Fibroblast of skin of right quadriceps (primary cell): ENCODE results near the gene CTNNA2.
A peak's percentile ranks its signal among the peaks of the same experiment; 100 is the strongest.

Experiments used
- DNase-seq: peaks from one replicate; pipeline ENCODE4 v3.0.0-alpha.2; 2013

CTNNA2 gene

DNA sequence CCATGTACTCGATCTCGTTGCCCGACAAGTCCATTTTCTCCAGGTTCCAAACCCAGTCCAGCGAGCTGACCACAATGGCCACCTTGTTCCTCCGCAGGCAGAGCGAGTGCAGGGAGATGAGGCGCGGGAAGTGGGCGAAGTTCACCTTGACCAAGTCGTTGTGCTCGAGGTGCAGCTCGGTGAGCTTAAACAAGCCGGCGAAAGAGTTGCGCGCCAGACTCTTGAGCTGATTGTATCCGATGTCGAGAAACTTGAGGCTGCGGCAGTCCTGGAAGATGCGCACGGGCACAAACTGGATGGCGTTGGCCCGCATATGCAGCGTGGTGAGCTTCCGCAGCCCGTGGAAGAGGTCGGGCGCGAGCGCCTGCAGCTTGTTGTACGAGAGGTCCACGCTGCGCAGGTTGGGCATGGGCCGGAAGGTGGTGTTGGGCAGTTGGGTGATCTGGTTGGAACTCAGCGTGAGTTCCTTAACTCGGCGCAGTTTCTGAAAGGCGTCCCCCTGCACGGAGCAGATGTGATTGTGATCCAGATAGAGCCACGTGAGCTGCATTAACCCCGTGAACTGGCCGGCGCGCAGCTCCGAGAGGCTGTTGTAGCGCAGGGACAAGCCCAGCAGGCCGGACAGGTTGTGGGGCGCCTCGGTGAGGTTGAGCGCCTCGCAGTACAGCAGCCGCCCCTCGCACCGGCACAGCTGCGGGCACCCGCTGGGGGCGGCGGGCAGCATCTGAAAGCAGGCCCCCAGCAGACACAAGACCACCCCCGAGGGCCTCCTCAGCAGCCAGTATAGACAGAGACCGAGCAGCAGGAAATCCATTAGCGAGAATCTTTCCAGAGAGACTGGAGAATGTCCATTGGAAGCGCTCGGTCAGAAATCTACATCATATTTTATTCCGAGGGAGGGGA, 790.4 kb downstream of the CTNNA2 start:
- DNase-seq = peak; percentile 2

DNA sequence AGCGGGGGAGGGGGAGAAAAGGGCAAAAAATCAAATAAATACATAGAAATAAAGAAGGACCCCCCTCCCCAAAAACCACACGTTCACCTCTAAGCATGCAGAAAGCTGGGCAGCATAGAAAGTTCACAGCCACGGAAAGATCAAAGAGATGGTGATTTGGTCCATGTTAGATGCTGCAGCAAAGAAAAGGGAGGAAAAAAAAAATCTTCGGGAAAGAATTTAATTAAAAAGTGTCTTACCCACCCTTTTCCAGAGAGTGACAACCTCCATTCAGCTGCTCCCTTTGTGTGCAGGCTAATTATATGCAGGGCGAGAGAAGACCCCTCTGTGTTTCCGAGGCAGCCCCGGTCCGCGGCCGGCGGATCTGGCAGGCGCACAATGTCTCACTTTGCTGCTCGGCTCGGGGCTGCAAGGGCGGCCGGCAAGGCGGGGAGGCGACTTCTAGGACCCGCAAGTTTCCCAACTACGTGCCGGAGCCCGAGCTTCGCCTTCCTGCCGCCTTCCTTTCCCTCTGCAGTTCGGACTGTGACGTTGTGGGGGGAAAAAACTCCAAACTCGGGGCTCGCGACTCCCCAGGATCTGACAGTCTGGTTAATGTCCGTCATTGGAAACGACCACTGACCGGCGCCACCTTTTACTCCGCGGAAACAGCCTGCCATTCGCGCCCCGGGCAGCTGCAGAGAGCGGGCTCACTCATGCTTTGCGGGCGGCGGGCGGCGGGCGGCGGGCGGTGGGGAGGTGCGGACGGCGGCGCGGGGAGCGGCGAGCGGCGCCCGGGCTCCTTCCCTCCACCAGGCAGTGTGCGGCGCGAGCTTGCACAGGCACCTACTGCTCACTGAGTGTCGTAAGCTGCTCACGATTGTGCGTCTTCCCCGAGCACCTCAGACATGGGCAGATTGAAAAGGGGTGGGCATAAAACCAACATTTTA, 791.3 kb downstream of the CTNNA2 start, which contains the start of gene LRRTM1:
Gene LRRTM1, minus strand, starts transcription at position 844 of the 929 bp plus-strand sequence. CDS start 933 bp downstream, outside the sequence.
- DNase-seq = peak; percentile 3

DNA sequence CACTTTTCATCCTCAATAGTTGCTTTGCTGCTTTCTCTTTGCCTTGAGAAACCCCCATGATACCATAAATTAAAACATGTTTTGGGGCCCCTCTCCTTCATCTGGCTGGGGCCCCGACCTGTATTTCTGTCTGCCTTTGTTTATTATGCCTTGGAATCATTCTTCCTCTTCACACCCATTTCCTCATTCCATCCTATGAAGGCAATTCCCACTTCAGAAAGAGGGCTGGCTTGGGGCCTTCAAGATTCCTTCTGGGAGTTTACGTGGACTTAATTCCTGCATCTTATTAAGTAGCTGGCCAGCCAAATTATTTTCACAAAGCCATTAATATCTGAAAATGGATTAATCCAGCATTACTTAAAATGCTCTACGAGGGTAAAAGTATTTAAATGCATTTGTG, 798.5 kb downstream of the CTNNA2 start:
- DNase-seq = no peak

DNA sequence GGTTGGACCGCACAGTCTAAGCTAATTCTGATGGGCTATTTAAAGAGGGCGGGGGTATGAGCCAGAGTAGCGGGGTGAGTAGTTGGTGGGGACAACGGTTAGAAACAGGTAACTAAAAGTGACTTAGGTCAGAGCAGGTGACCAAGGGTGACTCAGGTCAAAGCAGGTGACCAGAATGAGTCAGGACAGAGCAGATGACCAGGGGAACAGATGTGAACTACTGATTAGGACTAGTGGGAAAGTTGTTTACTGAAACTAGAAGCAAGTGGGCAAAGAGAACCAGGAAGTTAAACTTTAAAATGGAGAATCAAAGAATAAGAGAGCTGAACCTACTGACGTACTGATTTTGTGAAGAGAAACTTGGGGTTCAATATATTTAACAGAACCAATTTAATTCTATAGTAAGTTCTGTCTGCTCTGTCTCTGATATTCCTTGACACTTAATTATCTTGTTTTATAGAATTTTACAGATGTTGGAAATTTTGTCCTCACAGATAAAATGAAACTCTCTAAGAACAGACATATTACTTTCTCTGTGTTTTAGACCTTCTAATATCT, 799.5 kb downstream of the CTNNA2 start:
- DNase-seq = no peak

DNA sequence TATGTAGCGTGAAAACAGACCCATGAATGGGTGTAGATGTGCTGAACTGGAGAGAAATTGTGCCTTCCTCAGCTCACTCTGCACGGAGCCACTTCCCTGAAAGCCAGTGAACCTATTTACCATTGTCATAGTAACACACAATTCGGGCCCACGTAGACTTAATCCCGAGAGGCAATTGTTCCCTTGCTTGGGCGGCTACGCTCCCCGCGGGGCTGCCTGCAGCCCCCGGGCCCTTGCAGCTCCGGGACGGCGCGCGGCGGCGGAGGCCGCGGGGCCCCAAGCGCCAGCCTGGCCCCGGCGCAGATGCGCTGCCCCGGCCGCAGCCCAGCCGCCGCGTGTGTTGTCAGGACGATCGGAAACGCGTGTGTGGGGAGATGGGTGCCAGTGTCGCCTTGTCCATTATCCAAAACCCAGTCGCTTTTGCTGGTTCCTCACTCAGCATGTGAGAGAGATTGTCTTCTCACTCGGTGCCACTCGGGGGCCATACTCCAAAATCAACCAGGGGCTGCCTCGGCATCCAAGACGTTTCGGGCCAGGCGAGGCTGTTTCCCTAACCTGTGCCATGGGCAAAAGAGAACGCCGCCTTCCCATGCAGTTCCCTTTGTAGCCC, 809.6 kb downstream of the CTNNA2 start:
- no peak for DNase-seq

DNA sequence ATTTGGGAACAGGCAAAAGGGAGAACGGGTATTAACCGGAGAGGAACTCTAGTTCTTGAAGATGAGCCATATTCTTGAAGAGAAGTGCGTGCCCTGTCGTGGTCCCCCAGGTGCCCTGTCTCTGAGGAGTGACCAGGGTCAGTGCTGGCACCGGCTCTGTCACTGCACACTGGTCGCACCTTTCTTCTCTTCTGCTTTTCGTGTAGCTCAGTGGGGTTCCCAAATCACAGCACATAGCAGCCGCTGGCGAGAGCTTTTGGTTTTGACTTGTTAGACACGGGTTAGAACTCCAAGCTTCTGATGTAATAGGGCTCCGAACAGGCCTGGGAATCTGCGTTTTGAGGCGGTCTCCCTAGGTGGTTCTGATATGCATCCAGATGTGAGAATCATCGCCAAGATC, 810.1 kb downstream of the CTNNA2 start:
- no peak for DNase-seq

DNA sequence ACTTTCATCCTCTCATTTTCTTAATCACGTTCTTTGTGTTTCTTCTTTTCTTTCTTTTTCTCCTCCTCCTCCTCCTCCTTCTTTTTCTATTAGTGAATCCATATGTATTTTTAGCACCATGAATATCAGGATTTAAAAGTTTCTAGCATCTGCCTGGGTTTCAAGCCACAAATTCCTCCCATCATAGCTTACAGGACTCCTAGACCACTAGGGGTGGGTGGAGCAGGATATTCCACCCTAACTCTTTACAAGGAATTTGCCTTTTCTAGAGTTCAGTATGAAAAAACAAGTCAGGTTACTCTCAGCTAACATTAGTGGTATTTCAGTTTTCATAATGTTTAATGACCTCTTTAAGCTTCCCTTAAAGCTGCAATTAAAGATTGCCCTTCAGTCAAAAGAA, 810.8 kb downstream of the CTNNA2 start:
- peak; percentile 26 for DNase-seq

DNA sequence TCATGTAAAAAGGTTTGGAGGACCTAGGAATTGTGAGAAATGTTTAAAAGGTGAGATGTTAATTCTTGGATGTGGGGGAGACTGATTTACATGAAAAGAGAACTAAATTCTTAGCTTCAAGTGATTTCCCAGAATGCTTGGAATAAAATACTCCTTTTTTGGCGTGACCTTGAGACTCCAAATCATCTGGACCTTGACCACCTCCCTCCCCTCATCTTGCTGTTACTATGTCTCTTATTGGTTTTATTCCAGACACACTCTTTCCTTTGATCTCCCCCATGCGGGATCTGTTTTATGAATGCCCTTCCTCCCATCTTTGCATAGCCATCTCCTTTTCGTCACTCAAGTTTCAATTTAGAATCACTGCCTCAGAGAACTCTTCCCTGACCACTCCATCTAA, 811.7 kb downstream of the CTNNA2 start:
- no peak for DNase-seq

DNA sequence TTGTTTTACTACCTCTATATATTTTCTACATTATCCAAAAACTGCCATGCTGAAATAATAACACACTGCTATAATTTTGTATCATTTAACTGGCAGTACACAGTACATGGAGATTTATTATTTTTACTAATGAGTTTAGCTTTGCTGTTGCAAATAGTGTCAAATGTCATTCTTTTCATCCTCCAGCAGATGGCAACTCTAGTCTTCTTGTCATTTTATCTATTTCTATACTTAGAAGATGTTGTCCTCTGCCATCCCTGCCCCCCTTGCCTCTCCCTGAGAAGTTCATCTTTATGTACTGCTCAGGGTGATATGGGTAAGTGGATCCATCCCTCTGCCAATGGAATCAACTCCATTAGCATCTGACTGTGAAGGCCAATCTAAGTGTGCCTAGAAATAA, 813.4 kb downstream of the CTNNA2 start:
- peak; percentile 61 for DNase-seq

DNA sequence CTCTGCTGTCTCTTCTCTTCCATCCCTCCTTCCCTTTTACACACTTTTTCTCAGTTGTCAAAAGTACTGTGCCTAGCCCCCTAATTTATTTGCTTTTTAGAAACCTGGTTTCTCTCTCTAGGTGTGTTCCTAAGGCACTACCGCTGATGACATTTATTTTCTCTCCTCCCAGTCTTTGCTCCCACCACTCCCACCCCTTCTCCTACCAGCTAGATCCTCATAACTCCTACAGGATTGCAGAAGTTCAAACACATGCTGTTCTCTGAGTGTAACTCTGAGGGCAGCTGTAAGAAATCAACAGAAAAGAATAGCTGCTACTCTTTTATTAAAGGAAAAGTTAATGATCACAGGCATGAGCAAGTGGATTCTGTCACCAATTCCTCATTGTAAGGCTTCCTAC, 814.0 kb downstream of the CTNNA2 start:
- DNase-seq = no peak

DNA sequence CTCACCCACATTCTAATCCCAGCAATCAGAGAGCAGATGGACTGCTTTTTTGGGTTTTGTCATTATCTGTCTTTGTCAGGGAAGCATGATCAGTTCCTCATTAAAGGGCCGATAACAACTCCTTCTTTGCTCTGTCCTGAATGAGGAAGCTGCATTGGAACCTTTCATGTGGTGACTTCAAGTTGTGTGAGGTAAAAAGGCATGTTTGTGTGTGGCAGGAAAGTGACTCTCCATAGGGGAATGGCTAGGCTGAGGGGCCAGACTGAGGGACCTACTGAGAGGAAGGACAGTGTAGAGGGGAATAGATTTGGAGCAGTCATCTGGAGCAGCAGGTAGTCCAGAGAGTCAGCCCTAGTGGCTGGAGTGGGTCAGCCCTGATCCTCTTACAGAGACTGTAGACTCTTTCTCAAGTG, 815.3 kb downstream of the CTNNA2 start:
- DNase-seq = no peak

DNA sequence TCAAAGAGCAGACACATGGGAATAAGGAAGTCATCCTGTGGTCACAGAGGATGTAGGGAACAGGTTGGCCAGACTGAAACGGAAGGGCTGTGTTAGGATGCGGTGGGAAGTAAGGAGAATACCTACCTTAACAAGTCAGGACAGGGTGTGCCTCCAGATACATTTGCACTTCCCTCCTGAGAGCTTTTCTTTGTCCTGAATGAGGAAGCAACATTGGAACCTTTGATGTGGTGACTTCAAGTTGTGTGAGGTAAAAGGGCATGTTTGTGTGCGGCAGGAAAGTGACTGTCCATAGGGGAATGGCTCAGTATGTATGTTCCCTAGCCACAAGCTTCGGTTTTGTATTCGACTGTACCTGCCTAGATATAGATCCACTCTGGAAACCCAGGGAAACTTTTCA, 816.6 kb downstream of the CTNNA2 start:
- DNase-seq = no peak

DNA sequence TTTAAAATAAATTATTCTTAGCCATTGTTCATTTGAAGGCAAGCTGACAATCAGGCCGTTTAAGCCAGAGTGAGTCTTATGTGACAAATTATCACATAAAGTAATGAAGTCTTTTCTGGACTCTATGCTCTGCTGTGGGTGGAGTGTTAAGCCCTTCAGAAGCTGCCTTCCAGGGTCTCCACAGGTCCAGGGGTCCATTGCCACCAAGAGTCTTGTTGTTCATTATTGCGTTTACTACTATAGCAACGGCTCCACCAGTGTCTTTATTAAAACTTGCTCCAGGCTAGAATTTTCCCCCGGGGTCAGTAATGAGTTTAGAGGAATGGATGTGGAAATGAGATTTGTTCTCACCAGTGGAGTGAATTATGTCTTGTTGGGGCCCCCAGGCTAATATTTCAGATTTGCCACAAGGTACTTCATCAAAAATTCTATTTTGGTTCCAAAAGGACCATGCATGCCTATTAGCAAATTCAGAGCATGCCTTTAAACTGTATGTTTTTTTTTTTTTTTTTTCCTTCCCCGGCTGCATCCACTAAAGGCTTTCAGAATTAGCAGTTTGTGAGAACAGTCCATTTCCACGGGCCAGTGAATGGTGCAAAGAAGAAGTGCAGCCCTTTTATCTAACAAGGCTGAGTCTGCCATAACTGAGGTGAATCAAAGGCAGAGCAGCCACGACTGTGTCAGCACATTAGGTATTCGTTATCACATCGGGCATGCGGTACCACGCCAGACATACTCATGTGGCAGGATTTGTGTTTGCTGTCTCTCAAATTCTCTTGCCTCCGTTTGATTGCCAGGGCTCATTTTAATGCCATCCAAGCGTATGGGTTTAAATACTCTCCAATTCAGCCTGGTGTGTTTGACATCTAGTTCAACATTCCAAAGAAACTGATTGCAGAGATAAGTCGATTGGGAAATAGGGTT, 817.9 kb downstream of the CTNNA2 start:
- no peak for DNase-seq

DNA sequence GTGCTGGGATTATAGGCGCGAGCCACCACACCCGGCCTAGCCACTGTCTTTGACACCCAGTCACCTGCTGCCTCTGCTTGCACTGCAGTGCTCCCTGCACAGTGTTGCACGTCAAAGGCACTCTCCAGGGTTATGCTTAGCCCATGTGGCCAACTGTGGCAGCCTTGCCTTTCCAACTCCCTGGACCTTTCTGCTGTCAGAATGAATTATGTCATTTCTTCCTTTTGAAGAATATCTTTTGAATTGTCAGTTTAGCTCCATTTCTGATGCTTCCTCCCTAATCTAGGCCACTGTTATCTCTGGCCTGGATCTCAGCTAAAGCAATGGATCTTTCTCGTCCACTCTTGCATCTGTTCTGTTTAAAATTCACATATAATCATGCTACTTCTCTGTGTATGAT, 821.0 kb downstream of the CTNNA2 start:
- no peak for DNase-seq

DNA sequence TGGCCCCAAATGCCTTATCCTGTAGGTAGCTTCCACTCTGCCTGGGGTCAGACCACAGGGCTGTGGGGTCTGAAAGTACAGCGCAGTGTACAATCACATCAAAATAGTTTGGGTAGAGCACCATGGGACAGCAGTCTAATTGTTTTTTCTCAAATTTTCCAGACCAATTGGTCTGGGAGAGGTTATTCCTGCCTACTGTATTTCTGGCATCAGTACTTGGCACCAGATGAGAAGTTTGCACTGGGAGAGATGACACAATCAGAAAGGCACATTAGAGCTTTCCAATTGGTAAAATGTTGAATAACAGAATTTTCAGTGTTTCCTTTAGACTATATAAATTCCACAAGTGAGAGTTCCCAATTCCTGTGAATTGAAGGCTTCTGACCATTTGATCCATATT, 822.6 kb downstream of the CTNNA2 start:
- no peak for DNase-seq

DNA sequence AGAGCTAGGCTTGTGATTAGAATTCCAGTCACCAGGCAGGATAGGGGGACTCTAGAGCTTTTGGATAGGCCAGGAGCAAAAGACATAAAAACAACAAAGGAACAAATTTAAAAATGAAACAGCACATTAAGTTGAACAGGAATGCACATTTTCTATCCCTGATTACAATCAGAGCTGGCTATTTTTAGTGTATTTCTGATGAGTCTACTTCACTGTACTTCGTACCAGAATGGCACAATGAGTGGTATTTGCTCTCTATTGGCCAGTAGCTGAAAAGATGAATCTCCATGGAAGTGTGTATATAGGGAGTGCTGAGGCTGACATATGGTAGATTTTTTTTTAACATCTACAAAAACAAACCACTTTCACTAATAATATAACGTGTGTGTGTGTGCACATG, 825.9 kb downstream of the CTNNA2 start:
- DNase-seq = no peak

DNA sequence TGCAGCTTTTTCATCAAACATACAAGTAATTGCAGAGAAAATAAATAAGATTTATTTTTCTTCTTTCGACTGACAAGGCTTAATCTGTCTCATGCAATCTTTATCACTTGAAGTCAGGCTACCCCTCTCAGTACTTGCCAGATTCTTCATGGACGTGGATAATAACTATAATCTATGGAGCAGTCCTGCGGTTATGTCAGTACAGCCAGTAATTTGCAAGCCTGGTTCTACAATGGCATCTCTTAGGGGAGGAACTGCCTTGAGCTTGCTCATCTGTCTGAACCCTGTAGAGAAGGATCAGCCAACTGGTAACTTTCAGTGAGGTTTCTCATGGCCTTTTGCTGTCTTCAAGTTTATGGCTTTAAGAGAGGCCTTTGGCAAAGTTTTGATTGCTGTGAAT, 827.2 kb downstream of the CTNNA2 start:
- no peak for DNase-seq

DNA sequence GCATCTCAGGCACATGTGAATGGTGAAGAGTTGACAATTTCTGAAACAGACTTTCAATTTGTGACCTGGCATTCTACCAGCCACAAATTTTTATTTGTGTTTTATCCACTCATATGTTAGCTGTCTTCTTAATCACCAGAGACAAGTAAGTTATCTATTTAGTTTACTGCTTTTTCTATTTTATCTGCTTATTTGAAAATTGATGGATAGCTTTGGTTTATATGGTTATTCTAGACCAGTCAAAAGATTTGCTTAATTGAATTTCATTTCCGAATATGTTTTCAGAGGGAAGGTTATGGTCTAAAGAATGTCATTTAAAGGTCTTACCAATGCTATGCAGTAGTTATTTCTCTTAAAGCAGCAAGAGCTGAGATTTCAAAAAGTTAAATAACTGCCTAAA, 835.2 kb downstream of the CTNNA2 start:
- no peak for DNase-seq

DNA sequence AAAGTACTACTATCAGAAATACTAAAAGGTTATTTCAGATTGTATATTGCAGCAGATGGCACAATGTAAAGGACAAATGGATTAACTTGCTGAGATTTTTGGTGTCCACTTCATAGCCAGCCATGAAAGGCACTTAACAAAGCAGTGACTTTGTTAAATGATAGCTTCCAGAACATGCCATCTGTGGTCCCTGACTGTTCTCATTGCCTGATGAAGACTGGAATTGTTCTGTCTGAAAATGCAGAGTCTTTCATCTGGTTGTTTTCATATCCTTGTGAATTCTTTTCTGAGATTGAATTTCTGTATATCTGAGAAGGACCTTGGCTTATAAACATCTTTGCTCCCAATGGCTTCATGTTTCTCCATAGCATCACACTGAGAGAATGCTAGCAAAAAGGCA, 836.1 kb downstream of the CTNNA2 start:
- no peak for DNase-seq

DNA sequence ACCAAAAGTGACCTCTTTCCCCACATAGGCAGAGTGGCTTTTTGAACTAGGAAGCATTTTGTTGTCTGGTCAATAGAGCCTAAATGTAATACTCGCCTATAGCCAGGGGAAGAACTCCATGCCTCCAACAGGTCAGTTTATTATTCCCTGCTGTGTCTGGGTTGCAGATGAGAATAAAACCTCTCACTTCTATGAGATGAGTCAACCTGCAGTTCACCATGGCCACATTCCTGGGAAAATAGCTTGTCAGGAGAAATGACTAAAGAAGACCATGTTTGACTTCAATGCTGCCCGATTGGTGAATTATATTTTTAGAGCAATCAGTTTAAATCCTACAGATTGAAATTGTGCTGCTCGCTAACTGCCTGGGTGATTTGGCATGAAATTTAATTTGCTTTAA, 838.4 kb downstream of the CTNNA2 start:
- peak; percentile 57 for DNase-seq

DNA sequence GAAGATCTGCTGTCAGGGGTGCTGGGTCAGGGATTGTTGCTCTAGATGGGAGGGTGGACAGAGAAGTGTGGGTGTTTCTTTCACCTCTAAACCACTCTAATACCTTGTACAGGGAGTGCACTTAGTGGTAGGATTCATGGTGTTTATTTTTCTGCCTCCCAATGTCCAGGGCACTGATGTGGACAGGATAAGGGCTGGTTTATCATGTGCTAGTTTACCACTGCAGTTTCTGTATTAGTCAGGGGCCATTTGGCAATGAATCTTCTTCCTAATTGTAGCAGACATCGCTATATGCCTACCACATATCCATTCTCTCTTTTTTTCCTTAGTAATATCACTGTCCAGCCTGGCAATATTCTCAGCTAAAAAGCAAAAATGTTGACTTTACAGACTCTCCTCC, 842.0 kb downstream of the CTNNA2 start:
- DNase-seq = no peak

DNA sequence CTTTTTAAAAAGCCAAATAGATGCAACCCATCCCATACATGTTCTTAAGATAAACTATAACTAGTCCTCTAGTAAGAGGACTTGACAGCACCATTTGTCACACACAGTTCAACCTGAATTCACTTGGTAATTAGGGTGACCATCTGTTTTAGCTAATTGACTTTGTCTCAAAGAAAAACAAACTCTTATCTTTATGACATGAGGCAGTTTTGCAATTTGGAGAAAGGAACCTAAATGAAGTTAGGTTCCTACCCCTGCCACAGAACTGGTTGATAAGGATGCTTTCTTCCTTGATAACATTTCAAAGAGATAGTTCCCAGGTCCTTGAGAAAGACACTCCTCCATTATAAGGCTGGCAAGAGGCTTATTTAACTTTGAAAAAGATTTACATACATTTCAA, 849.1 kb downstream of the CTNNA2 start:
- no peak for DNase-seq
